ENCODE measurements around the gene VIP. TPM values are rescaled to one million over a fixed set of nuclear protein-coding genes. Genes with fewer than 3 reads are reported as not detected.

Gene VIP
- total RNA-seq, 1 experiment from 2014 or later = not detected

- CTCF ChIA-PET = interaction anchor here (1.0 to 3.2 kb wide), 4 partner anchors 10 to 226 kb away, joined by 3 to 25 read pairs (median 6); no protein-coding TSS in a partner anchor
- H3K4me2 ChIP-seq (ENCODE audit: low read length) = no peak overlapping the region
- no peak overlapping the region for H2AFZ ChIP-seq (ENCODE audit: low read depth, low read length, poor library complexity, severe bottlenecking)
- H4K20me1 ChIP-seq (ENCODE audit: insufficient read depth) = no peaks in the 10 kb centered on the region
- no peak for DNase-seq (ENCODE audit: low read depth, low spot score)
- H3K27me3 ChIP-seq (ENCODE audit: insufficient read depth, low read length) = peaks cover 12% of the 10 kb centered on the region; the same call in 1 of the 2 replicates
- H3K4me3 ChIP-seq (replicated peaks in 1 of 2; ENCODE audit: low read depth in 1 of 2, low read length in 2 of 2) = no peak overlapping the region
- no peaks in the 10 kb centered on the region for H3K9me2 ChIP-seq (ENCODE audit: insufficient read depth)
- TF ChIP-seq EZH2phosphoT487 (IDR thresholded peaks at IDR 0.05; ENCODE audit: borderline replicate concordance) (no peak), CTCF (IDR thresholded peaks at IDR 0.05 in 2 of 3, conservative IDR thresholded peaks at IDR 0.05 in 1 of 3; ENCODE audit: borderline replicate concordance in 1 of 3, insufficient read depth in 1 of 3, low read depth in 2 of 3, low read length in 2 of 3) (peak; percentile 13 to 43 (median 42); a peak in 4 of 6 replicates), YY1 (IDR thresholded peaks at IDR 0.05; ENCODE audit: extremely low read depth, insufficient replicate concordance, low read depth, low read length) (peak; percentile 22), RAD21 (IDR thresholded peaks at IDR 0.05; ENCODE audit: low read depth) (peak; percentile 40; the same call in 1 of the 2 replicates)
- no peaks in the 10 kb centered on the region for H3K79me2 ChIP-seq (ENCODE audit: insufficient read depth, low read length)
- intact Hi-C loops (cut with micrococcal nuclease) = no loop called here
- POLR2A ChIA-PET = interaction anchor here (0.7 kb wide), 1 partner anchor 255 kb away, joined by 3 read pairs; the partner anchor contains the start of gene FBXO5
- RAD21 ChIA-PET (ENCODE audit: low non-redundant PET in 1 of 2, low total read pairs in 2 of 2, uncharacterized antibody in 2 of 2, unreplicated experiment in 2 of 2) = interaction anchor here in 1 of 2 experiments (1.3 kb wide), 1 partner anchor 221 kb away, joined by 5 read pairs; no protein-coding TSS in a partner anchor
- H3K4me1 ChIP-seq (ENCODE audit: control insufficient read depth in 1 of 2, insufficient read depth in 2 of 2, low read length in 2 of 2) = no peaks in the 10 kb centered on the region
- no peaks in the 10 kb centered on the region for H3K36me3 ChIP-seq (ENCODE audit: control insufficient read depth in 1 of 2, insufficient read depth in 2 of 2, low read length in 2 of 2)
- no peak overlapping the region for H3K9ac ChIP-seq (ENCODE audit: low read length)
- ATAC-seq = peak; percentile 83
- no TSS peak for BruUV-seq (replicated peaks)
- H3K27ac ChIP-seq (ENCODE audit: low read depth, low read length) = no peak overlapping the region
- H3K9me3 ChIP-seq (ENCODE audit: control insufficient read depth in 1 of 2, insufficient read depth in 1 of 2, low read depth in 1 of 2, low read length in 2 of 2) = no peaks in the 10 kb centered on the region
These were observed 23.1 kb upstream of the VIP start for GRCh38 chr6:152727507-152727906.

- H3K4me3 ChIP-seq (replicated peaks in 1 of 2; ENCODE audit: low read depth in 1 of 2, low read length in 2 of 2) = no peak overlapping the region
These were observed 16.0 kb upstream of the VIP start for GRCh38 chr6:152734630-152735029.

More at GRCh38 chr6:152734630-152735029, 16.0 kb upstream of the VIP start:
- Histone ChIP-seq H3K4me1 (ENCODE audit: control insufficient read depth in 1 of 2, insufficient read depth in 2 of 2, low read length in 2 of 2) (no peaks in the 10 kb centered on the region), H3K27me3 (ENCODE audit: insufficient read depth, low read length) (peaks cover 28% of the 10 kb centered on the region), H3K9ac (ENCODE audit: low read length) (no peak overlapping the region), H3K27ac (ENCODE audit: low read depth, low read length) (no peak overlapping the region), H4K20me1 (ENCODE audit: insufficient read depth) (no peaks in the 10 kb centered on the region), H3K79me2 (ENCODE audit: insufficient read depth, low read length) (no peaks in the 10 kb centered on the region), H3K36me3 (ENCODE audit: control insufficient read depth in 1 of 2, insufficient read depth in 2 of 2, low read length in 2 of 2) (no peaks in the 10 kb centered on the region), H3K4me2 (ENCODE audit: low read length) (no peak overlapping the region), H3K9me3 (ENCODE audit: control insufficient read depth in 1 of 2, insufficient read depth in 1 of 2, low read depth in 1 of 2, low read length in 2 of 2) (no peaks in the 10 kb centered on the region), H3K9me2 (ENCODE audit: insufficient read depth) (no peaks in the 10 kb centered on the region), H2AFZ (ENCODE audit: low read depth, low read length, poor library complexity, severe bottlenecking) (no peak overlapping the region)
- ChIA-PET CTCF (no interaction called here), RAD21 (ENCODE audit: low non-redundant PET in 1 of 2, low total read pairs in 2 of 2, uncharacterized antibody in 2 of 2, unreplicated experiment in 2 of 2) (no interaction called here), POLR2A (no interaction called here)
- no TSS peak for BruUV-seq (replicated peaks)
- no peak for ATAC-seq
- DNase-seq (ENCODE audit: low read depth, low spot score) = no peak
- intact Hi-C loops (cut with micrococcal nuclease) = no loop called here
- TF ChIP-seq YY1 (IDR thresholded peaks at IDR 0.05; ENCODE audit: extremely low read depth, insufficient replicate concordance, low read depth, low read length) (no peak), EGR1 (IDR thresholded peaks at IDR 0.05; ENCODE audit: low read depth) (no peak), EZH2phosphoT487 (IDR thresholded peaks at IDR 0.05; ENCODE audit: borderline replicate concordance) (no peak), EZH2 (IDR thresholded peaks at IDR 0.05) (no peak), REST (IDR thresholded peaks at IDR 0.05; ENCODE audit: low read depth) (no peak), SP1 (IDR thresholded peaks at IDR 0.05; ENCODE audit: low read depth) (no peak), ZFX (IDR thresholded peaks at IDR 0.05) (no peak), MAX (IDR thresholded peaks at IDR 0.05) (no peak), JUND (IDR thresholded peaks at IDR 0.05) (no peak)
